Peyer's patch (tissue), 4 donors: ENCODE measurements around the gene SETD2. TPM values are rescaled to one million over a fixed set of nuclear protein-coding genes. Genes with fewer than 3 reads are reported as not detected.

ENCODE experiments used
- DNase-seq, 3 donors: peaks; one replicate each; pipeline ENCODE4 v3.0.0-alpha.2; 2017 to 2019
- H3K27ac ChIP-seq, 4 donors: fragments of 200-600 bp; sonication (generic); one replicate each; pipeline ENCODE4 v1.5.1; 2016 to 2019
- H3K27me3 ChIP-seq, 2 donors: fragments of 200-600 bp; sonication (generic); one replicate each; pipeline ENCODE4 v1.5.1; 2019
- H3K36me3 ChIP-seq, 3 donors: fragments of 200-600 bp; sonication (generic); one replicate each; pipeline ENCODE4 v1.5.1; 2016 to 2019
- H3K4me1 ChIP-seq, 4 donors: fragments of 200-600 bp; sonication (generic); one replicate each; pipeline ENCODE4 v1.5.1; 2016 to 2019
- H3K4me3 ChIP-seq, 4 donors: fragments of 200-600 bp; sonication (generic); 1 replicate in 3 of 4; 2 replicates in 1 of 4; pipeline ENCODE4 v1.5.1; 2016 to 2019; ENCODE audit warnings: mild to moderate bottlenecking in 1 of 4
- H3K9me3 ChIP-seq, 4 donors: fragments of 200-600 bp; sonication (generic); one replicate each; pipeline ENCODE4 v1.5.1; 2016 to 2019; ENCODE audit warnings: mild to moderate bottlenecking in 1 of 4
- CTCF ChIP-seq, 6 experiments: fragments of 450-650 bp in 4 of 6; fragments of 200-600 bp in 2 of 6; sonication (generic) in 1 of 6; IDR thresholded peaks; one replicate each; pipeline ENCODE4 v1.5.1; 2017 to 2019; ENCODE audit warnings: antibody characterized with exemption in 6 of 6, mild to moderate bottlenecking in 3 of 6, moderate library complexity in 1 of 6
- POLR2A ChIP-seq, 2 donors: fragments of 450-650 bp; IDR thresholded peaks; one replicate each; pipeline ENCODE4 v1.5.1; 2017; ENCODE audit warnings: antibody characterized with exemption in 2 of 2, mild to moderate bottlenecking in 2 of 2, moderate library complexity in 2 of 2
- total RNA-seq, 4 donors: library from RNA; depleted of rRNA; stranded (reverse); fragments of >200 nt; gene quantifications; one replicate each; pipeline ENCODE4 v1.1.0, GENCODE V29; 2016

SETD2 gene
- total RNA-seq, 4 donors from 2014 or later: 75.8 to 173 (median 82.2) TPM

DNA sequence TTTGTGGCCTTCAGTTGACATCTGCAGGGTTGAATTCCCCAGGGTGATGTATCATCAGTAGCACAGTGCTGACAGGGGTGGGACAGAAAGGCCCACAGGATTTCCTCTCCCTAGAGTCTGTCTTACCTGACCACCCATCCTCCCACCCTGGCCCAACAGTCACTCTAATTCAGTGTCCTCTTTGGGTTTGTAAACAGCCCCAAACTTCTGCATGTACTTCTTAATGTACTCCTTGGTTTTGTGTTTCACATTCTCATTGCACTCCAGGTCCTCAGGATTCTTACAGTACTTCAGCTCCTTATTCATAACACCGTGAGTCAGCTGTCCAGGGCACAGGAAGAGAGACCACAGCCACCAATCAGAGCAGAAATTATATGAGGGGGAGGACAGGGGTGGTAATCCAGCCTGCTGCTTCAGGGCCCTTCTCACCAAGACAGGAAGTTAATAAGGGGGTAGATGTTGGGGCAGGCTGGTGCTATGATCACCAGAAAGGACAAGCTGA lies 146.9 kb downstream of the SETD2 start:
- no peak for TF ChIP-seq POLR2A (IDR thresholded peaks at IDR 0.05)
- H3K4me1 ChIP-seq: peaks cover 0 to 13% (median 9%) of the 10 kb centered on the region in 4 donors

GRCh38 chr3:47016086-47016933 lies 147.6 kb downstream of the SETD2 start:
- no peaks in the 10 kb centered on the region for H3K27me3 ChIP-seq
- no peak overlapping the region for H3K4me3 ChIP-seq
- TF ChIP-seq CTCF (IDR thresholded peaks at IDR 0.05) (no peak), POLR2A (IDR thresholded peaks at IDR 0.05) (no peak)
- no peaks in the 10 kb centered on the region for H3K9me3 ChIP-seq
- peak in 1 of 3 donors; percentile 49 for DNase-seq
- peaks cover 0 to 41% (median 0%) of the 10 kb centered on the region in 3 donors for H3K36me3 ChIP-seq
- H3K27ac ChIP-seq: peak overlapping the region; percentile 12 to 62 (median 42)
- H3K4me1 ChIP-seq: peaks cover 0 to 13% (median 9%) of the 10 kb centered on the region in 4 donors

More for the DNA sequence above, 146.9 kb downstream of the SETD2 start:
- H3K9me3 ChIP-seq: no peaks in the 10 kb centered on the region
- peak in 2 of 3 donors; percentile 52 to 72 for DNase-seq
- no peak overlapping the region for H3K4me3 ChIP-seq
- no peaks in the 10 kb centered on the region for H3K27me3 ChIP-seq
- peak overlapping the region; percentile 12 to 62 (median 42) for H3K27ac ChIP-seq
- peaks cover 0 to 41% (median 0%) of the 10 kb centered on the region in 3 donors for H3K36me3 ChIP-seq

GRCh38 chr3:47015151-47015550 lies 148.8 kb downstream of the SETD2 start:
- Histone ChIP-seq H3K27me3 (no peaks in the 10 kb centered on the region), H3K4me1 (peaks cover under 1 to 14% (median 9%) of the 10 kb centered on the region in 4 donors), H3K4me3 (no peak overlapping the region), H3K27ac (no peak overlapping the region), H3K9me3 (no peaks in the 10 kb centered on the region), H3K36me3 (peaks cover 0 to 41% (median 0%) of the 10 kb centered on the region in 3 donors)
- no peak for DNase-seq
- TF ChIP-seq POLR2A (IDR thresholded peaks at IDR 0.05) (no peak), CTCF (IDR thresholded peaks at IDR 0.05) (no peak)

DNA sequence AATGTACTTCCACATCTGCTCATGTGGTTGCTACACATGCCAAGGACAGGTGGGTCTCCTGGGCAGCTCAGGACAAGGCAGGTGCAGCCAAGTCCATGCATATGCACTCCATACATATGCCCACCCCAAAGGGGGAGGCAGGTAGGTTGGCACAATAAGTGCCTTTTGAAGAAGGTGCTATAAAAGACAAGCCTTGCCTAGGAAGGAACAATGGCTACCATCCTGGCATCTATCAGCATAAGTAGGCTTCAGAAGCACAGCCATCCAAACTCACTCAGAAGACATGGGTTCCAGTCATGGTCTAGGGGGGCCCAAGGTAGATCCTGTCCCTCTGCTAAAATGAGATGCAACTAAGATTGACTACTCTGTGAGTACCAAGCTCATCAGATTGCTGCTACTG lies 149.9 kb downstream of the SETD2 start:
- H3K9me3 ChIP-seq: no peaks in the 10 kb centered on the region
- no peak overlapping the region for H3K4me3 ChIP-seq
- no peak for DNase-seq
- peaks cover 0 to 41% (median 0%) of the 10 kb centered on the region in 3 donors for H3K36me3 ChIP-seq
- no peaks in the 10 kb centered on the region for H3K27me3 ChIP-seq
- peaks cover 5 to 18% (median 10%) of the 10 kb centered on the region in 4 donors for H3K4me1 ChIP-seq
- no peak overlapping the region for H3K27ac ChIP-seq
- TF ChIP-seq CTCF (IDR thresholded peaks at IDR 0.05) (no peak), POLR2A (IDR thresholded peaks at IDR 0.05) (no peak)

DNA sequence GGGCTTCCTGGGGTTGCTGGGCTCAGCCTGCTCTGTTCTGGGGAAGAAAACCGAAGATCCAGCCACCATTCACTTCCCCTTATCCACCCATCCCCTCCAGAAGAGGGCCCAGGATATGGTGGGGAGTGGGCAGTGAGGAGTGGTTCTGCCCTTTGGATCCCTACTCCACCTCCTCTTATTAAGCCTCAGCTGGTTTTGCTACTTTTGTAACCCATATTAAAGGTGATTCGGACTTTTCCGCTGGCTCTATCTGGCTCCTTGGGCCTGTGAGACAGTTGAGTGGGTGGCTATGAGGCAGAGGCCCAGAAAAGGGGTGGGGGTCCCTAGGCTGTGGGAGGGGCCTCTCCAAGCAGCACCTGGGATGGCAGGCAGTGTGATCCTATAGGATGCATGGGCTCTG lies 150.7 kb downstream of the SETD2 start:
- Histone ChIP-seq H3K4me1 (peaks cover 5 to 18% (median 10%) of the 10 kb centered on the region in 4 donors), H3K4me3 (no peak overlapping the region), H3K27ac (no peak overlapping the region), H3K27me3 (no peaks in the 10 kb centered on the region), H3K9me3 (no peaks in the 10 kb centered on the region), H3K36me3 (peaks cover 0 to 41% (median 0%) of the 10 kb centered on the region in 3 donors)
- TF ChIP-seq POLR2A (IDR thresholded peaks at IDR 0.05) (no peak), CTCF (IDR thresholded peaks at IDR 0.05) (no peak)
- DNase-seq: no peak
